HCT116 (cell line): ENCODE data around the gene RAI1.

Experiments used
- CTCF ChIP-seq, 3 experiments: fragments of 200-600 bp in 1 of 3; sonication (generic) in 1 of 3; IDR thresholded peaks in 2 of 3; conservative IDR thresholded peaks in 1 of 3; 2 replicates each; pipeline ENCODE4 v1.5.1; 2012 to 2017; ENCODE audit warnings: low read depth in 2 of 3, low read length in 2 of 3, antibody characterized with exemption in 1 of 3, borderline replicate concordance in 1 of 3, control low read depth in 1 of 3, mild to moderate bottlenecking in 1 of 3, mixed read lengths in 1 of 3, mixed run types in 1 of 3, moderate library complexity in 1 of 3; ENCODE audit not compliant: insufficient read depth in 1 of 3
- EZH2 ChIP-seq: fragments of 200-600 bp; sonication (generic); IDR thresholded peaks from 2 replicates; pipeline ENCODE4 v1.6.1; 2017; ENCODE audit warnings: antibody characterized with exemption, mixed run types
- EZH2phosphoT487 ChIP-seq: fragments of 200-600 bp; IDR thresholded peaks from 2 replicates; pipeline ENCODE4 v1.6.1; 2018; ENCODE audit warnings: antibody characterized with exemption, borderline replicate concordance
- MAX ChIP-seq: IDR thresholded peaks from 2 replicates; pipeline ENCODE4 v1.6.1; 2012
- POLR2AphosphoS5 ChIP-seq: IDR thresholded peaks from 2 replicates; pipeline ENCODE4 v1.6.1; 2011; ENCODE audit warnings: mild to moderate bottlenecking, low read depth, low read length, moderate library complexity

DNA sequence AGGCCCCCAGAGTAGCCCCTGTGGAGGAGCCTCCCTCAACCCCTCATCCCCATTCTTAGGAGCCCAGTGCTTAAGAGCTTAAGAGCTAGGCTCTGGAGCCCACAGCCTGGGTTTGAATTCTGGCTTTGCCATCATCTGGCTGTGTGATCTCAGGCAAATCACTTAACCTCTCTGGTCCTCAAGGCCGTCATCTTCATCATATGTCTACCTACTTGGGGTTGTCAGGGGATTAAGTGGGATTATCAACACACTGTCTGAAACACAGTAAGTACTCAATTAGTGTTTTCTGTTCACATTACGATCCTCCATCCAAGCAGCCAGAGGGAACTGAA is 150.7 kb downstream of the RAI1 start:
- TF ChIP-seq CTCF (IDR thresholded peaks at IDR 0.05 in 2 of 3, conservative IDR thresholded peaks at IDR 0.05 in 1 of 3; ENCODE audit: borderline replicate concordance in 1 of 3, insufficient read depth in 1 of 3, low read depth in 2 of 3, low read length in 2 of 3): no peak
- TF ChIP-seq POLR2AphosphoS5: no peak
- no peak for TF ChIP-seq EZH2
- no peak for TF ChIP-seq MAX
- TF ChIP-seq EZH2phosphoT487: no peak
